Bronchial epithelial cell (primary cell): ENCODE results near the gene CDC26. TPM values are rescaled to one million over a fixed set of nuclear protein-coding genes. Genes with fewer than 3 reads are reported as not detected.

ENCODE experiments used
- DNase-seq: peaks from one replicate; pipeline ENCODE4 v3.0.0-alpha.2; 2010; ENCODE audit warnings: low read depth
- FAIRE-seq: peaks from 2 replicates; lab custom pipeline; 2011; peaks lifted over from hg19 to GRCh38; lab: Jason Lieb, UNC
- H3K27me3 ChIP-seq: 2 replicates; pipeline ENCODE4 v1.5.1; 2011; ENCODE audit warnings: low read length; ENCODE audit not compliant: control insufficient read depth, insufficient read depth
- H3K36me3 ChIP-seq: 2 replicates; pipeline ENCODE4 v1.5.1; 2011; ENCODE audit warnings: low read length; ENCODE audit not compliant: control insufficient read depth, insufficient read depth
- H3K4me3 ChIP-seq: 2 replicates; pipeline ENCODE4 v1.5.1; 2011; ENCODE audit warnings: mild to moderate bottlenecking, low read depth, low read length, control low read depth
- total RNA-seq: library from RNA; depleted of rRNA; stranded (reverse); fragments of >200 nt; gene quantifications from 2 replicates; pipeline ENCODE4 v1.2.1, GENCODE V29; 2014
- TF ChIP-seq, protein P1 (sequence below): IDR thresholded peaks from 2 replicates; pipeline ENCODE4 v1.5.1; 2011; ENCODE audit warnings: mild to moderate bottlenecking, moderate library complexity, low read length, control low read depth, inconsistent platforms; ENCODE audit not compliant: insufficient read depth, severe bottlenecking

CDC26 gene
- total RNA-seq, 1 donor from 2014 or later = 24.7 TPM

- H3K4me3 ChIP-seq = no peak overlapping the region
- no peaks in the 10 kb centered on the region for H3K27me3 ChIP-seq
- TF ChIP-seq, protein P1, sequence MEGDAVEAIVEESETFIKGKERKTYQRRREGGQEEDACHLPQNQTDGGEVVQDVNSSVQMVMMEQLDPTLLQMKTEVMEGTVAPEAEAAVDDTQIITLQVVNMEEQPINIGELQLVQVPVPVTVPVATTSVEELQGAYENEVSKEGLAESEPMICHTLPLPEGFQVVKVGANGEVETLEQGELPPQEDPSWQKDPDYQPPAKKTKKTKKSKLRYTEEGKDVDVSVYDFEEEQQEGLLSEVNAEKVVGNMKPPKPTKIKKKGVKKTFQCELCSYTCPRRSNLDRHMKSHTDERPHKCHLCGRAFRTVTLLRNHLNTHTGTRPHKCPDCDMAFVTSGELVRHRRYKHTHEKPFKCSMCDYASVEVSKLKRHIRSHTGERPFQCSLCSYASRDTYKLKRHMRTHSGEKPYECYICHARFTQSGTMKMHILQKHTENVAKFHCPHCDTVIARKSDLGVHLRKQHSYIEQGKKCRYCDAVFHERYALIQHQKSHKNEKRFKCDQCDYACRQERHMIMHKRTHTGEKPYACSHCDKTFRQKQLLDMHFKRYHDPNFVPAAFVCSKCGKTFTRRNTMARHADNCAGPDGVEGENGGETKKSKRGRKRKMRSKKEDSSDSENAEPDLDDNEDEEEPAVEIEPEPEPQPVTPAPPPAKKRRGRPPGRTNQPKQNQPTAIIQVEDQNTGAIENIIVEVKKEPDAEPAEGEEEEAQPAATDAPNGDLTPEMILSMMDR = no peak
- no peak for FAIRE-seq
- H3K36me3 ChIP-seq = no peaks in the 10 kb centered on the region
- DNase-seq = no peak
Measured at GRCh38 chr9:113316030-113316429, 40.7 kb upstream of the CDC26 start.

- Histone ChIP-seq H3K4me3 (no peak overlapping the region), H3K27me3 (no peaks in the 10 kb centered on the region), H3K36me3 (no peaks in the 10 kb centered on the region)
- DNase-seq (no peak), FAIRE-seq (no peak)
- TF ChIP-seq, protein P1 = no peak
Measured at GRCh38 chr9:113315231-113315630, 39.9 kb upstream of the CDC26 start.

DNA sequence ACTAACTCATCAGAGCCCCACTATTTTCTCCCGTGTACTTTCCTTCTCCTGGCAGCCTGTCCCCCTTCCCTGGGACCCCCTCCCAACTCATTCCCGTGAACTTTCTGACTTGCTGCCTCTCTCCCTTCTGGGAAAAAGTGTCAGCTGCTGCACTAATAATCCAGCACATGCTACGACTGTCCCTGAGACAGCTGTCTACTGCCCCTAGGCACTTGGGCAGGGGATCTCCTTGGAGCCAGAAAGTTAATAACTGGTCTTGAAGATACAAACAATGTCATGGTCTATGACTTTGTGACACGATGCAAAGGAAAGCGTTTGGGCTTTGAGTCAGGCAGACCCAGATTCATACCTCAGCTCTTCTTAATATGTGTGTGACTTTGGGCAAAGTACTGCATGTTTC lies 37.9 kb upstream of the CDC26 start:
- H3K27me3 ChIP-seq = no peaks in the 10 kb centered on the region
- TF ChIP-seq, protein P1 = no peak
- no peak overlapping the region for H3K4me3 ChIP-seq
- FAIRE-seq (no peak), DNase-seq (no peak)
- H3K36me3 ChIP-seq = no peaks in the 10 kb centered on the region

DNA sequence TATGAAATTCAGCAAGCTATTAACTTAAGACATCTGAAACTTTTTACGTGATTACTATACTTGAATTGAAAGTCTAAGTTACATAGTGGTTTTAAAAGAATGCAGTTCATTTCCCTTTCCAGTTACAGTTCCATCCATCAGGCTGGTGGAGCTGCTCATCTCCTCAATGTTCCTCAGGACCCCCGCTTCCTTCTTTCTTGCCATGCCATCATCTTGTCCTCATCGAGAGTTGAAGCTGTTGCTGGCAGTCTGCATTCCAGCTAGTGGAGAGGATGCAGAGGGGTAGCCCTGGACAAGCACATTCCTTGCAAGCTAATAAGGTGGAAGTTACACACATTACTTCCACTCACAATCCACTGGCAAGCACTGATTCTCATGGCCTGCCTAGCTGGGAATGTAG lies 36.6 kb upstream of the CDC26 start:
- Histone ChIP-seq H3K4me3 (no peak overlapping the region), H3K36me3 (no peaks in the 10 kb centered on the region), H3K27me3 (no peaks in the 10 kb centered on the region)
- DNase-seq = no peak
- no peak for FAIRE-seq
- TF ChIP-seq, protein P1 = no peak

DNA sequence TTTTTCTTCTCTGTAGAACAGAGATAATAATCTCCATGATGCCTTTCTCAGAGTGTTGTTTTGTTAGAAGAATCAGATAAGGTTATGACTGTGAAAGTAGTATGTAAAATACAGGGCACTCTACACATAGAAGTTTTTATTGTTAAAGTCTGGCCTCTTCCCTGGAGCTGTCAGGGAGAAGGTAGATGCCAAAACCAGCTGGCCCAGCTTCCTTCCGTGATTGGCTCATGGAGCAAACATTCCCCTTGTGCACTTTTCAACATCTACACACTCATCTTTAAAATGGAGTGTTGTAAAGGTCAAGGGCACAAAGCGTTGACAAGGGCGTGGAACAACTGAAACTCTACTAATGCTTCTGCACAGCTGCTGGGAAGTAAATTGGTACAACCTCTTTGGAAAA lies 35.2 kb upstream of the CDC26 start:
- no peaks in the 10 kb centered on the region for H3K27me3 ChIP-seq
- H3K4me3 ChIP-seq = no peak overlapping the region
- no peaks in the 10 kb centered on the region for H3K36me3 ChIP-seq
- no peak for DNase-seq
- TF ChIP-seq, protein P1 = no peak
- no peak for FAIRE-seq

DNA sequence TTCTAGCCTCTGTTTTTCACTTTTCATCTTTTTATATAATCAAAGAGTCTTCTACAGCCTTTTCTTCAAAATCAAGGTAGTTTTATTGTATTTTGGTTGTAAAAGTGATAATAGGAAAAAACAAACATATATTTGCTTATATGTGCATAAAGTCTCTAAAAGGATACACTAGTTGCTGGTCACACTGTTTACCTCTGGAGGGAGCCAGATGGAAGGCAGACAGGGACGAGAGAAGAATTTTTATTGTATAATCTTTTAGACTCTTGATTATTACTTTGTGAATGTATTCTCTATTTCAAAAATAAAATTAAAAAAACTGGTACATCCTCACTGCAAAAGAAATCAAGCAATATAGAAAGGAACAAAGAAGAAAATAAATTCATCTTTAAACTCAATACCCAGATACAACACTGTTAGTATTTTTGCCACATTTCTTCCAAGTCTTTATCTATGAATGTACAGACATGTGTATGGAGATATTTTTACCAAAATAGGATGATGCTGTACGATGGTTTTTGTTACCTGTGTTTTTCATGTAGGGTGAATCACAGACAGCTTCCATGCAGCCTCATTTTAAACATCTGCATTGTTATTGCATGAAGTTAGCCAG lies 33.9 kb upstream of the CDC26 start:
- Histone ChIP-seq H3K27me3 (no peaks in the 10 kb centered on the region), H3K36me3 (no peaks in the 10 kb centered on the region), H3K4me3 (no peak overlapping the region)
- DNase-seq (peak; percentile 49), FAIRE-seq (no peak)
- TF ChIP-seq, protein P1 = peak; percentile 49
